NT2/D1 (cell line): ENCODE results near the gene CDH4.

ENCODE experiments used
- DNase-seq: peaks from one replicate; pipeline ENCODE4 v3.0.0-alpha.2; 2011; ENCODE audit warnings: low read depth, low spot score
- H3K27me3 ChIP-seq: 2 replicates; pipeline ENCODE4 v1.6.0; 2011; ENCODE audit warnings: mild to moderate bottlenecking; ENCODE audit not compliant: insufficient read length, insufficient read depth
- H3K36me3 ChIP-seq: 2 replicates; pipeline ENCODE4 v1.6.1; 2011; ENCODE audit warnings: mild to moderate bottlenecking, low read length, mixed read lengths; ENCODE audit not compliant: insufficient read depth, insufficient read length
- H3K4me1 ChIP-seq: 2 replicates; pipeline ENCODE4 v1.5.1; 2011; ENCODE audit not compliant: insufficient read depth, insufficient read length
- H3K4me3 ChIP-seq: 2 replicates; pipeline ENCODE4 v1.5.1; 2011; ENCODE audit warnings: low read depth; ENCODE audit not compliant: insufficient read length
- H3K9ac ChIP-seq: 2 replicates; pipeline ENCODE4 v1.6.0; 2011; ENCODE audit warnings: low read depth; ENCODE audit not compliant: insufficient read length
- H3K9me3 ChIP-seq: 2 replicates; pipeline ENCODE4 v1.5.1; 2011; ENCODE audit warnings: mild to moderate bottlenecking, low read length; ENCODE audit not compliant: insufficient read depth
- SUZ12 ChIP-seq: IDR thresholded peaks from 2 replicates; pipeline ENCODE4 v1.6.1; 2011; ENCODE audit not compliant: insufficient read length, insufficient read depth; ENCODE audit errors: extremely low read depth
- YY1 ChIP-seq: IDR thresholded peaks from 2 replicates; pipeline ENCODE4 v1.6.1; 2011; ENCODE audit not compliant: insufficient read length, insufficient read depth
- ZNF274 ChIP-seq: IDR thresholded peaks from 2 replicates; pipeline ENCODE4 v1.6.1; 2011; ENCODE audit warnings: mild to moderate bottlenecking, low read depth, low read length

Gene CDH4

DNA sequence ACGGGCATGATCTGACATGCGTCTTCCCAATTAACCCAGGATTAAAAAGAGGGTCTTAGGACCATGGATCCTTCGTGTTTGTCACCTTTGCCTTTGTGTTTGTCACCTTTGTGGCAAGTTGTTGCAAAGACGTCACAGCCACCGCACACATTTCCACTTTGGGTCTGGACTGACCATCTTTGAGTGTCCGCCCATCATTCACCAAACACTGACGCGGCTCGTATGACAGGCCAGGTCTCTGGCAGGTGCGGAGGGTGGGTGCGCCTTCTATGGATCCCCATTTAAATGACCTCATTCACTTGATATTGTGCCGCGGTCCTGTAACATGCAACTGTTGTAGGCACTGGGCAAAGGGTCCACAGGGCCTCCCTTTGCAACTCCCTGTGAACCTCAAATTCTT is 409.5 kb downstream of the CDH4 start:
- H3K27me3 ChIP-seq = peaks cover 74% of the 10 kb centered on the region
- H3K9me3 ChIP-seq = no peaks in the 10 kb centered on the region
- TF ChIP-seq ZNF274 (no peak), SUZ12 (no peak), YY1 (no peak)
- no peak for DNase-seq
- H3K4me3 ChIP-seq = no peak overlapping the region
- H3K4me1 ChIP-seq = peaks cover 18% of the 10 kb centered on the region
- H3K9ac ChIP-seq = no peak overlapping the region
- H3K36me3 ChIP-seq = no peaks in the 10 kb centered on the region

DNA sequence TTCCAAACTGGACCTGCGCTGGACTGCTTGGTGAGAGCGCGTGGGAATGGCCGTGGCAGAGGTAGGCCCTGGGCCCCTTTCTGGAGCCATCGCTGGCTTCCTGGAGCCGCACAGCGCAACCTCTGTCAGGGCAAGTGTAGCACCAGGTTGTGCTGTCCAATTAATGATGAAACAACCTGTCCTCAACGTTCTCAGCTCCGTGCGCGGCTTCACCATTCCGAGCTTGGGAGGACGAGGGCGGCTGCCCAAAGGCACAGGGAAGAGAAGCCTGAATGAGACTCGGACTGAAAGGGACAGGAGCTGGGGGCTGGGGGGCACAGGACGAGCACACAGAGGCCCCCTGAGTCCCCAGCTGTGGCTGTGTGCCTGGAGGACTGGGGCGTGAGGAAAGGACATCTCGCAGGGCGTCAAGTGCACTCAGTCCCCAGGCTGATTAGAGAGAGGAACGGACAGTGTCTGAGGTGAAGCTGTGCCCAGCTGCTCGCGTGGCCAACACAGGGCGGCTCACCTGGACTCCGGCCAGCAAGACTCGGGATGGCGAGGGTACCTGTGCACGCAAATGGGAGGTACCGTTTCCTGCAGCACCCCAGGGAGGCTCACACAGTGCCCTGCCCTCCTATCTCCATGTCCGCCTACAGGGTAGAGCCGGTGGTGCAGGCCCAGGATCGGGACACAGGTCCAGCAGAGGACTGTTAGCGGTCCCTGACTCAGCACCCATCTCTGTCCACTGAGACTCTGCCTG is 410.3 kb downstream of the CDH4 start:
- H3K9ac ChIP-seq = no peak overlapping the region
- no peak for TF ChIP-seq YY1
- no peak for TF ChIP-seq ZNF274
- TF ChIP-seq SUZ12 = no peak
- H3K27me3 ChIP-seq = peaks cover 74% of the 10 kb centered on the region
- peaks cover 20% of the 10 kb centered on the region for H3K4me1 ChIP-seq
- H3K36me3 ChIP-seq = no peaks in the 10 kb centered on the region
- H3K9me3 ChIP-seq = no peaks in the 10 kb centered on the region
- no peak overlapping the region for H3K4me3 ChIP-seq
- no peak for DNase-seq

DNA sequence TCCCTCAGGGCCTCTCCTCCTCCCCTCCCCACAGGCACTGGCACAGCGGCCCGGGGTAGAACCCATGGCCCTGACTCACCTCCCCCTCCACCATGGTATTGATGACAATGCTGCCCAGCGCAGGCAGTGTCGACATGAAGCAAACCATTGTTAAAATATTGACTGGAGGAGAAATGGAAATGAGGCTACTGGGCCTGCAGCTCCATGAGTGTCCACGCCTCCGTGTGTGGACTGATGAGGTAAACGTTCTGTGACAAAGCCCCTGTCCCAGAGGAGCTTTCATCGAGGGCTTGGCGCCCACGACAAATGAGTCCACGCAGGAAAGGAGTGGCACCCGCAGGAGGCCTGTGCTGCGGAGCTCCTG is 410.9 kb downstream of the CDH4 start:
- no peak for DNase-seq
- TF ChIP-seq SUZ12 (no peak), YY1 (no peak), ZNF274 (no peak)
- Histone ChIP-seq H3K36me3 (no peaks in the 10 kb centered on the region), H3K27me3 (peaks cover 74% of the 10 kb centered on the region), H3K9ac (no peak overlapping the region), H3K9me3 (no peaks in the 10 kb centered on the region), H3K4me3 (no peak overlapping the region), H3K4me1 (peaks cover 20% of the 10 kb centered on the region)

DNA sequence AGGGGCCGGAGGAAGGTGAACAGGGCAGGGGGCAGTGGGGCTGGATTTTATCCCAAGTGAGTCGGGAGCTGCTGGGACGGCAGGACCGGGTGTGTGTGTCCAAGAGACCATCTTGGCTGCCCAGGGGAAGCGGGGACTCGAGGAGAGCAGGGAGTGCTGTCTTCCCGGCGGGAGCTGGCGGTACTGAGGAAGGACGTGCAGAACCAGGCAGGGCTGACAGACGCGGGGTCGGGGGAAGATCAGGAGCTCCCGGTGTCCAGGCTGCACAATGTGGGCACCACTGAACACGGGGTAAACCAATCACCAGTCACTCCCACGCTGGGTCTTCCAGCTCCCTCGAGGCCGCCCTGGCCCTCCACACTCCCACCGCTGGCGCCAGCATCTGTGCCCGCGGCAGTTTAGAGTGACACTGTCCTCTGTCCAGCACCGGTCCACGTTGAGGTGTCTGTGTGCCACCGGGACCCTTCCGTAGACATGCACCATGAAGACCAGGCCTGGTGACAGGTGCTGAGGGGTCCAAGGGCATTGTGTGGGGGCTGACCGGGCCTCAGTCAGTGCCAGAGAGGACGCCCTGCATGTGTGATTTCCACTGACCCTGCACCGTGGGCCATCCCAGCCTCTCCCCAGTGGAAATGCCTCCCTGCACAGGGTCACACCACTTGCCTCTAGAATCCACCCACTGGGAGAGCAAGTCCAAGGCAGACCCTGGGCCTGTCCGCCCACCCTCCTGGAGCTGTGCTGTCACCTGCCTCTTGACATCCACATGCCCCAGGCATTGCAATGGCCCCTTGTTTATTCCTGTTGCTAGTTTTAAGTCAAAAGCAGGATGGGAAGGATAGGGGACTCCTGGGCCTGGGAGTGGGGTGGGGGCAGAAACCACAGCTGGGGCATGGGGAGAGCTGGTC is 411.7 kb downstream of the CDH4 start:
- Histone ChIP-seq H3K4me1 (peaks cover 20% of the 10 kb centered on the region), H3K9ac (no peak overlapping the region), H3K36me3 (no peaks in the 10 kb centered on the region), H3K27me3 (peaks cover 80% of the 10 kb centered on the region), H3K4me3 (no peak overlapping the region), H3K9me3 (no peaks in the 10 kb centered on the region)
- DNase-seq = no peak
- TF ChIP-seq SUZ12 (no peak), ZNF274 (no peak), YY1 (no peak)

DNA sequence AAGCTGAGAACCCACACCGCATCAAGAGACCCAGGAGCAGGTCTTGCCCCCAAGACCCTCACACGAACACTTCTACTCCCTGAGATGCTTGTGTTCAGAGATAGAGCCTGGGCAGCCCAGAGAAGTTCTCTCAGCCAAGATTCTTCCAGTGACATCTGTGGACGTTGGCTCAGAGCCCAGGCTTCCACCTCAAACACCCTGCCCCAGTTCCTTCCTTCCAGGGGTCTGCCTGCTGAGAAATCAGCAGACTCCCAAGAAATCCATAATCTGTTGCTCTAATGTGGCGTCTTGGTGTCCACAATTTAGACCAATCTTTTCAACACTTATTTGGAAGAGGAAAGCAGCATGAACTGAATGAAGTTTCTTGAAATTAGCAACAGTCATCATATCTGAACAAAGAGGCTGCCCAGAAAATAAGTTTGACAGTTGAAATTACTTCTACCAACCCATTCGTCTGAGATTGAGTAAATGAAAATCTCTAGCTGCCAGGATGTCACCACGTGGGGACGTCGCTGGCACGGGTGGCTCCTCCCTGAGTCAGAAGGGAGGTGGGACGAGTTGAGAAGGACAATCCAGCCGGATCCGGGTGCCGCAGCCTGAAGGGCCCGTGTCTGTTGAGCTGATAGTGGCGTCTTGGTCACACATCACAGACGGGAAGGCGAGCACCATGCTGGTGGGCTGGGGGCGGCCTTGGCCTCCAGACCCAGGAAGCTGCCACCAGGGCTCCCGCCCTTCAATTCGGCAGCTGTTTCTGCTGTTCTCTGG is 412.7 kb downstream of the CDH4 start:
- peaks cover 87% of the 10 kb centered on the region for H3K27me3 ChIP-seq

DNA sequence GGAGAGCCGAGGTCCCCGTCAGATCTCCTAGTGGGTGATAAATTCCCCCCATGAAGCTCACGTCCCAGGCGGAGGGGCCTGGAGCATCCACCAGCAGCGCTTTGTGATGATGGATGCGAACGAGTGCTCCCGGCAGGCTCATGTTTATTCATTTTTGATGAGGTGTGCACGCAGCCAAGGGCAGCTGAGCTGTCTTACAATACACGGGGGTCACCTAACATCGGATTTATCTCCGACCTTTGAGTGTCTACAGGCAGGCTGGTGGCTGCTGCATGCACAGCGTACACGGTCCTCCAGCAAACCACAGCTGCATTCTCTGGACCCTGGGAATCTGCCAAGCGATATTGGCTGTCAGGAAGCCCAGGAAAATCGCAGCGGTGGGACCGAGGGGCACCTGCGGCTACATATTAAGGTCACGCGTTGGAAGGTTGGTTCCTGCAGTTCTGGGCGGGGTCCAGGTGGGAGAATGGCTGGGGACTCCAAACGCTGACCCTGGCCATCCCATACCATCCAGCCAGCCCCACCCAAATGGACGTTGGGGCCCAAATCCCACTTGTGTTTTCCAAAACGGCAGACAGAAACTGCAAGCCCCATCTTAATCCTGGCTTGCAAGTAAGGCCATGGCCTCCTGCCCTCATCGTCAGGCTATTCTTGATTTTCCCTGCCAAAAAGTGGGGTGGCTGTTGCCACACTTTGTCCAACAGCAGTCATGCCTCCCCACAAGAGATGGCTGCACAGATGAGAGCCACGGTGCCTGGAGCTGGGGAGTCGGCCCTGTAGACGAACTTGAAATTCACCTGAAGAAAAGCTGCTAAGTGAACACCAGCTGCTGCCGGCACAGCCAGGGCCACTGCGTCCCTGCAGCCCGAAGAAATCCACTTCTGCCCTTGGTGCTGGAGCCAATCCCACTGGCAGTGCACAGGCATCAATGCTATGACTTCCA is 413.7 kb downstream of the CDH4 start:
- no peaks in the 10 kb centered on the region for H3K36me3 ChIP-seq
- H3K4me3 ChIP-seq = no peak overlapping the region
- peaks cover 12% of the 10 kb centered on the region for H3K4me1 ChIP-seq
- no peaks in the 10 kb centered on the region for H3K9me3 ChIP-seq
- TF ChIP-seq YY1 (no peak), ZNF274 (no peak), SUZ12 (no peak)
- H3K27me3 ChIP-seq = peaks cover 93% of the 10 kb centered on the region
- no peak for DNase-seq
- no peak overlapping the region for H3K9ac ChIP-seq

More for the DNA sequence above, 412.7 kb downstream of the CDH4 start:
- Histone ChIP-seq H3K9ac (no peak overlapping the region), H3K9me3 (no peaks in the 10 kb centered on the region), H3K36me3 (no peaks in the 10 kb centered on the region), H3K4me1 (peaks cover 18% of the 10 kb centered on the region), H3K4me3 (no peak overlapping the region)
- no peak for TF ChIP-seq SUZ12
- no peak for TF ChIP-seq ZNF274
- no peak for TF ChIP-seq YY1
- no peak for DNase-seq
